A673 (cell line): Measurements from ENCODE around the gene SIK3. TPM values are rescaled to one million over a fixed set of nuclear protein-coding genes. Genes with fewer than 3 reads are reported as not detected.

Experiments
- BruUV-seq: library from RNA; stranded (reverse); fragments of 400-500 nt; replicated peaks from 2 replicates; lab custom pipeline; 2021; lab: Mats Ljungman, UMichigan
- CTCF ChIA-PET: fragments of 300-600 bp; sonication (Branson Sonifier 250); formaldehyde crosslinking; loops from one replicate; lab custom pipeline; 2022; ENCODE audit warnings: antibody characterized with exemption; lab: Charles Lee
- POLR2A ChIA-PET: fragments of 300-600 bp; sonication (Branson Sonifier 250); formaldehyde crosslinking; loops from one replicate; lab custom pipeline; 2022; ENCODE audit warnings: antibody characterized with exemption; ENCODE audit not compliant: low non-redundant PET; lab: Charles Lee
- DNase-seq: peaks from one replicate; pipeline ENCODE4 v3.0.0-alpha.2; 2015; ENCODE audit warnings: low spot score
- H3K27ac ChIP-seq: fragments of 200-600 bp; sonication (generic); 2 replicates; pipeline ENCODE4 v1.5.1; 2016; ENCODE audit warnings: mixed run types, low read depth, mild to moderate bottlenecking, mixed read lengths, antibody characterized with exemption, low read length; ENCODE audit not compliant: poor library complexity, severe bottlenecking
- H3K27me3 ChIP-seq: fragments of 200-600 bp; sonication (generic); replicated peaks from 2 replicates; pipeline ENCODE4 v1.6.1; 2017; ENCODE audit warnings: mixed run types, low read depth, mild to moderate bottlenecking, mixed read lengths, antibody characterized with exemption, low read length; ENCODE audit not compliant: insufficient read depth, poor library complexity
- H3K36me3 ChIP-seq: fragments of 200-600 bp; sonication (generic); 2 replicates; pipeline ENCODE4 v1.6.1; 2016; ENCODE audit warnings: mixed run types, mild to moderate bottlenecking, mixed read lengths, antibody characterized with exemption, low read length; ENCODE audit not compliant: insufficient read depth, poor library complexity, severe bottlenecking
- H3K4me1 ChIP-seq: fragments of 200-600 bp; sonication (generic); 2 replicates; pipeline ENCODE4 v1.6.1; 2017; ENCODE audit warnings: mixed run types, mild to moderate bottlenecking, mixed read lengths, antibody characterized with exemption, low read length; ENCODE audit not compliant: insufficient read depth, poor library complexity, severe bottlenecking
- H3K4me3 ChIP-seq: fragments of 200-600 bp; sonication (generic); 2 replicates; pipeline ENCODE4 v1.5.1; 2016; ENCODE audit warnings: low read depth, mixed run types, mild to moderate bottlenecking, mixed read lengths, low read length; ENCODE audit not compliant: poor library complexity, severe bottlenecking
- H3K9me3 ChIP-seq: fragments of 200-600 bp; sonication (generic); 2 replicates; pipeline ENCODE4 v1.6.1; 2016; ENCODE audit warnings: mixed run types, low read depth, mild to moderate bottlenecking, mixed read lengths, antibody characterized with exemption, low read length; ENCODE audit not compliant: poor library complexity, severe bottlenecking
- CTCF ChIP-seq: fragments of 300-800, 200-600 bp; sonication (generic); conservative IDR thresholded peaks from 2 replicates; pipeline ENCODE4 v1.5.1; 2017; ENCODE audit warnings: low read depth, mild to moderate bottlenecking, antibody characterized with exemption, low read length, moderate library complexity, mixed read lengths
- EZH2 ChIP-seq: fragments of 200-600 bp; sonication (generic); IDR thresholded peaks from 2 replicates; pipeline ENCODE4 v1.6.1; 2017; ENCODE audit warnings: borderline replicate concordance, low read depth, mild to moderate bottlenecking, mixed read lengths, antibody characterized with exemption, low read length; ENCODE audit not compliant: poor library complexity, severe bottlenecking
- intact Hi-C: fragments of 100-400 bp; cut with micrococcal nuclease; formaldehyde crosslinking; loops from one replicate; pipeline ENCODE4 v1.10.0; 2022; ENCODE audit not compliant: unreplicated experiment
- total RNA-seq: library from RNA; stranded (reverse); gene quantifications from 2 replicates; pipeline ENCODE4 v1.2.3, GENCODE V29; 2021

The SIK3 gene
- total RNA-seq, 1 experiment from 2014 or later, result 81.7 TPM

- intact Hi-C loops, result no loop called here
- TF ChIP-seq EZH2 (no peak), CTCF (no peak)
- Histone ChIP-seq H3K27me3 (no peaks in the 10 kb centered on the region), H3K4me1 (peaks cover 6% of the 10 kb centered on the region), H3K36me3 (no peaks in the 10 kb centered on the region), H3K4me3 (no peak overlapping the region), H3K27ac (no peak overlapping the region), H3K9me3 (no peaks in the 10 kb centered on the region)
- peak; percentile 22 for DNase-seq
- BruUV-seq, result no TSS peak
- ChIA-PET CTCF (interaction anchor here (0.7 kb wide), 1 partner anchor 34 kb away, joined by 3 read pairs; no protein-coding TSS in a partner anchor), POLR2A (interaction anchor here (0.5 to 0.7 kb wide), 2 partner anchors 15 to 18 kb away, joined by 3 to 4 read pairs; no protein-coding TSS in a partner anchor)
Measured at GRCh38 chr11:116938471-116939070, 159.7 kb downstream of the SIK3 start.

- H3K36me3 ChIP-seq, result no peaks in the 10 kb centered on the region
- no peak overlapping the region for H3K4me3 ChIP-seq
- H3K27me3 ChIP-seq, result no peaks in the 10 kb centered on the region
- TF ChIP-seq CTCF, result no peak
- no peak for TF ChIP-seq EZH2
- ChIA-PET CTCF (no interaction called here), POLR2A (no interaction called here)
- H3K4me1 ChIP-seq, result peaks cover 10% of the 10 kb centered on the region
- DNase-seq, result no peak
- intact Hi-C loops, result no loop called here
- no peak overlapping the region for H3K27ac ChIP-seq
- no TSS peak for BruUV-seq
- H3K9me3 ChIP-seq, result no peaks in the 10 kb centered on the region
Measured at GRCh38 chr11:116936754-116937446, 161.3 kb downstream of the SIK3 start.

GRCh38 chr11:116935514-116935913 is 162.7 kb downstream of the SIK3 start:
- BruUV-seq, result no TSS peak
- Histone ChIP-seq H3K27ac (no peak overlapping the region), H3K27me3 (no peaks in the 10 kb centered on the region), H3K9me3 (no peaks in the 10 kb centered on the region), H3K4me1 (peaks cover 24% of the 10 kb centered on the region), H3K4me3 (no peak overlapping the region), H3K36me3 (no peaks in the 10 kb centered on the region)
- ChIA-PET POLR2A (no interaction called here), CTCF (interaction anchor here (0.6 kb wide), 1 partner anchor 163 kb away, joined by 4 read pairs; the partner anchor contains the start of gene SIK3)
- intact Hi-C loops, result no loop called here
- DNase-seq, result no peak
- TF ChIP-seq EZH2 (no peak), CTCF (no peak)
